GM21737 (cell line): Measurements from ENCODE around the gene POLN.

Experiments used
- ATAC-seq: cut with Tn5 transposase; IDR thresholded peaks from one replicate; pipeline ENCODE4 v1.9.1; 2021; ENCODE audit warnings: mild to moderate bottlenecking, moderate library complexity; ENCODE audit not compliant: unreplicated experiment

The POLN gene

GRCh38 chr4:2062808-2063524 is 179.0 kb downstream of the POLN start:
- no peak for ATAC-seq

GRCh38 chr4:2062168-2062807 is 179.6 kb downstream of the POLN start:
- ATAC-seq, result no peak

DNA sequence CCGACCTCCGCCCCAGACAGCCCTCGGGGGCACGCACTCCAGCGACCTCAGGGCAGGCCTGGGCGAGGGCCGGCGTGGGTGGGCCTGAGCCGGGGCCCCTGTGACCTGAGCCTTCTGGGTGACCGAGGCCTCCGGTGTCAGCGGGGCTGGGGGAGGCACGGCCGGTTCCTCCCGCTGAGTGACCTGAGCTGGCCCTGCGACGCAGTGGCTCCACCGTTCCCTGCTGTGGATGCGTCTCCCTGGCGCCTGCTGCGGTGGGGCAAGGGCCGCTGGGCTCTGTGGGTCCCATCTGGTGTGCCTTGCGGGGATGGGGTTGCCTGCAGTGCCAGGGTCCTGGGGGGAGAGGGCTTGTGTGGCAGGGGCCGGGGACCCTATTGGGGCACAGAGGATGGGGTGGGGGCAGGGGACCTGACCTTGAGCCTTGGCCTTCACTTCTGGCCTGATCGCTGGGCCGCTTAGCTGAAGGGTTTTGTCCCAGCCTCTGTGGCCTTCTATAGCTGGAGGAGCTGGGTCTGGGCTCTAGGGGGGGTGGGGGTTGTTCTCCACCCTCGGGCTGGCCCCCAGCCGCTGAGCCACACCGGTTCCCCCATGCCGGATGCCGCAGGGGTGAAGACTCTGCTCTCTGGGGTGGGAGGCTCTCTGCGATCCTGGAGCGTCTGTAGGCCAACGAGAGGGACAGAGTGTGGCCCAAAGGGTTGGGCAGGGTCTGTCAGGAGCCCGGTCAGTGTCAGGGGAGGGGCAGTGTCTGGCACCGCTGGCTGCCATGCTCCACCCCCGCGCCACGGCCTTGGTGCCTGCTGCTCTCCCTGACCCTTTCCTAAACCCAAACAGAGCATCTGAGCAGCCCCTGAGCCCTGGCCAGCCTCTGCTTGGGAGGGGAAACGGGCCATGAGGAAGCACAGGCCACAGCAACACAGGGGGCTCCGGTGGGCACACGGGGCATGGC is 180.5 kb downstream of the POLN start:
- no peak for ATAC-seq

DNA sequence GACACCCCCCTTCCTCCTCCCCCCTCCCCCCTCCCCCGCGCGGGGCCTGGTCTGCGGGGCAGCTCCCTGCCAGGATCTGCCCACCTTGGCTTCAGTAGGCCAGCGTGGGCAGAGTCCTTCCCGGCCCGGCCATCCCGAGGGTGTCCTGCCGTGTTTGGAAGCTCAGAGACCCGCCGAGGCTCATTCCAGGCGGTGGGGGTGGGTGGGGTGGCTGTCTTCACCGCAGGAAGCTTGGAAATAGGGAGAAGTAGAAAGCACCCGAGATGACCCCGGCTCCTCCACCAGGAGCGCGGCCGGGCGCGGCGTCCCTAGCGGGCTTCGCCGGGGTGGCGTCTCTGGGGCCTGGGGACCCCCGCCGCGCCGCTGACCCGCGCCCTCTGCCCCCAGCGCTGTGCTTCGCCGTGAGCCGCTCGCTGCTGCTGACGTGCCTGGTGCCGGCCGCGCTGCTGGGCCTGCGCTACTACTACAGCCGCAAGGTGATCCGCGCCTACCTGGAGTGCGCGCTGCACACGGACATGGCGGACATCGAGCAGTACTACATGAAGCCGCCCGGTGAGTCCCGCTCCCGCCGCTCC is 181.2 kb downstream of the POLN start:
- ATAC-seq, result no peak

DNA sequence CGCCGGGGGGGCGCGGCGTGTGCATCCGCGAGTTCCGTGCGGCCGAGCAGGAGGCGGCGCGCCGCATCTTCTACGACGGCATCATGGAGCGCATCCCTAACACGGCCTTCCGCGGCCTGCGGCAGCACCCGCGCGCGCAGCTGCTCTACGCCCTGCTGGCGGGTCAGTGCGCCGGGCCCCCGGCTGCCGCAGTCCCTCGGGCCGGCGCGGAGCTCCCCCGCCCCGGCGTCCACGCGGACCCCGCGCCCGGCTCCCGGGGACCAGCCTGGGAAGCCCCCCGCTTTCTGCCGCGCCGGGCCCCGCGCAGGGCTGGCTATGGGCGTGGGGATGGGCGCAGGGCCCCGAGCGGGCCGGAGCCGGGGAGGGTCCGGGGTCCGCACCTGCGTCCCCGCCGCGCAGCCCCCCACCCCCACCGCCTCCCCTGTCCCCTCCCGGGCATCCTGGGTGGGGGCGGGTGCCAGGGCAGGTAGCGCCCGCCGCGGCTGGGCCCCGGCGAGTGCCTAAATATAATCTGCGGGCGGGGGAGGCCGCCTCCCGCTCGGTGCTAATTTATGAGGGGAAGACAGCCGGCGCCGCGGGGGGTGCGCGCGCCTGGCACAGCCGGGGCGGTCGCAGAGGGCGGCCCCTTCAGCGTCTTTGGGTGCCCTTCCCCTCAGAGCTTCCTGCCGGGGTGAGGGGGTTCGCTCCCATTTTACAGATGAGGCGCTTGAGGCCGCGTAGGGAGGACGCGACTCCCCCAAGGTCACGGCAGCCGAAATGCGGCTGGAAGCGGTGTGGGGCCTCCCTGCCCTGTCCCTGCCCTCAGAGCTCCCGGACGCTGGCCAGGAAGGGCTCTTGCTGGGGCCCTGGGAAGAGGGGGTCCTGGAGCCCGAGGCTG is 182.0 kb downstream of the POLN start:
- ATAC-seq, result no peak

DNA sequence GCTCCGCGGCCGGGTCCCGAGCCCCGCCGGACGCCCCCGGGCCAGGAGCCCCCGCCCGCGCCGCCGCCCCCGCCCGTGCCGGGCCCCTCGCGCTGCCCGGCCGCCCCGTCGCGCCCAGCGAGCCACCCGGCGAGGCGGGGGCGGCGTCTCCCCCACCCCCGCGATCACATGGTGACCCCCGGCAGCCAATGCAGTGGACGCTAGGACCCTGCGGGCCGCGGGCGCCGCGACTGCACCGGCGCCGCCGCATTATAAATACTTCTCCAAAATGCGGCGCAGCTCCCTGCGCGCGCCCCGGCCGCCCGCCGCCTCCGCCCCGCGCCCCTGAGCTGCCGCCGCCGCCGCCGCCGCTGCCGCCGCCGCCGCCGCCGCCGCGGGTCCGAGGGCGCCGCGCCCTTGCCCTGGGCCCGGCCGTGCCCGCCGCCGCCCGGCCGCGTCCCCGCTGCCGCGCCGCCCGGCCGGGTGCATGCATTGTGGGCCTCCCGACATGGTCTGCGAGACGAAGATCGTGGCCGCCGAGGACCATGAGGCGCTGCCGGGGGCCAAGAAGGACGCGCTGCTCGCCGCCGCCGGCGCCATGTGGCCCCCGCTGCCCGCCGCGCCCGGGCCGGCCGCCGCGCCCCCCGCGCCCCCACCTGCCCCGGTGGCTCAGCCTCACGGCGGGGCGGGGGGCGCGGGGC is 182.7 kb downstream of the POLN start, which contains the start of gene NAT8L:
Gene NAT8L, plus strand, starts transcription at position 282 of the 680 bp plus-strand sequence. Its CDS starts 185 bp downstream, at position 467.
- ATAC-seq, result no peak

DNA sequence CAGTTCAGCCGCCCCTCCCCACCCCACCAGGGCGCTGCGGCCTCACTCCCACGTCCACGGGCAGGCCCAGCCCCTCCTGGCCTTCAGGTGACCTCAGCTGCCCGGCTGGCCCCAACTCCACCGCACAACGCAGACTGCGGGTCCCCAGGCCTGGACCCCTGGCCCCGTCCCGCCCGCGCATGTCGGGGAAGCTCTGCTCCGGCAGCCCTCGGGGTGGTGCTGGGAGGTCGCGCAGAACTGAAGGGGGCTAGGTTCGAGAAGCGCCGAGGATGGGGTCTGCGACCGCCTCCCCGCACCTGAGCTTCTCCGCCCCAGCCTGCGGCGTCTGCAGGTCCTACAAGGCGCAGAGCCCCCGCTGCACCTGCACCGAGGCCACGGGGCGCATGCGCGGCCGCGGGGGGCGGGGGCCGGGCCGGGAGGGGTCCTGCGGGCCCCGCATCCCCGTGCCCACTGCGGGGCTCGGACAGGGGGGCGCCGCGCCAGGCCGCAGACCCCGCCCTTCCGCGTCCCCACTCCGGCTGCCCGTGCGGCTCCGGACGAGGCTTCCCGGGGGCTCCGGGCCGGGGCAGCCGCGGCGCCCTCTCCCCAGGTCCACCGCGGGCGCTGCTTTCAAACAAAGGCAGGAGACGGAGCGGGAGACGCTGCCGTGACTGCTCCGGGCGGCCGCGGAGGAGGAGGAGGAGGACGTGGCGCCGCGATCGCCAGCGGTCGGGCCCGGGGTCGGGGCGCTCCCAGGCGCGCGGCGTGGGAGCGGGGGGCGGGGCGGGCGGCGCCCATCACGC is 183.5 kb downstream of the POLN start:
- ATAC-seq, result no peak

DNA sequence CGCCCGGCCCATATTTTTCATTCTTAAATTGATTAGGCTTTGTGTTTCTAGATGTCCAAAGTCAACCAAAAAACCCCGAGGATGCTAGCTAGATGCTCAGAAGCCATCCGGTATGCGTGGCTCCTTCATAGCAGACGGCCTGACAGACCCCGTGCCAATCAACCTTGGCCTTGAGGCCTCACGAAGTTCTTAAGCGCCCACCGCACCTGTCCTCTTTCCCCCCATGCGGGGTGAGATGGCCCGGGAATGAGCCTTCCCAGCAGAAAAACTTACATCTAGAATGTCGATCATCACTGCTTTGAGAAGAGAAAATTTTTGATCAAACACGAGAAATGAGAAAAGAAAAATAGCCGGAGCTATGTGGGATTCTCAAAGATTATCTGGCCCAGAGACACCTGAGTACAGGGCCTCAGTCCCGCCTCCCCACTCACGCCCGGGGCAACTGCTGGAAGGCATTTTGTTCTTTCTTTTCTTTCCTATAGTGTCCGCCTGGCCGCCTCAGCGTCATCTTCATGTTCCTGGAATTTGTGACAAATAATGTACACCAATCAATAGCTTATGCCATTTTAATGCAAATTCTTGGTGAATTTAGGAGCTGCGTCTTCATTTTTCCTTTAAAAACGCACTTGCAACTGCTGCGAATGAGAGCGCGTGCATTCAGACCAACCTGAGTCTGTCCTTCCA is 184.4 kb downstream of the POLN start:
- no peak for ATAC-seq

DNA sequence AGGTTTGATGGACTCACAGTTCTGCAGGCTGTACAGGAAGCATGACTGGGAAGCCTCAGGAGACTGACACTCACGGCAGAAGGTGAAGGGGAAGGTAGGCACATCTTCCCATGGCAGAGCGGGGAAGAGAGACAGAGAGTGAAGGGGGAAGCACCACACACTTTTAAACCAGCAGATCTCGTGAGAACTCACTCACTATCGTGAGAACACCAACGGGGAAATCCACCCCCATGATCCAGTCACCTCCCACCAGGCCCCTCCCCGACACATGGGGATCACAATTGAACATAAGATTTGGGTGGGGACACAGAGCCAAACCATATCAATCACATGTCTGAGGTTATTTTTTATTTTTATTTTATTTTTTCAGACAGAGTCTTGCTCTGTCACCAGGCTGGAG is 187.7 kb downstream of the POLN start:
- ATAC-seq, result no peak

DNA sequence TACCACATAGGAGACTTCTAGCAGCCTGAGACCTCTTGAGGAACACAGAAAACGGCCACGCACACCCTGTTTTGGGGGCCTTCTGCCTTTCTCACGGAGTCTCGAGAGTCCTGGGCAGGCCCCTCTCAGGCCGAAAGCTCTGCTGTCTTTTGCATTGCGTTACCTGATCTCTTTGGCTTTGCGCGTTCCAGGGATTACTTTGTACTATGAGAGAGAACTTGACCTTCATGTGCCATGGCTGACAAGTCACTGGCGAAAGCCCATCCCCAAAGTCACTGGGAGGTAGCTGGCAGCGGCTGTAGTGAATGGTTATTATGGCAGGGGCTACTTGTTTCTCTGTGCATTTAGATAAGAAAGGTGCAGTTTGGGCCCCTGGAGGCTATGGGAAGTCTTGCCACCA is 190.8 kb downstream of the POLN start:
- ATAC-seq, result no peak

GRCh38 chr4:2049811-2050210 is 192.1 kb downstream of the POLN start:
- no peak for ATAC-seq

- ATAC-seq, result no peak
These were observed 192.5 kb downstream of the POLN start for GRCh38 chr4:2049381-2049780.

GRCh38 chr4:2048831-2049230 is 193.1 kb downstream of the POLN start:
- ATAC-seq, result no peak

DNA sequence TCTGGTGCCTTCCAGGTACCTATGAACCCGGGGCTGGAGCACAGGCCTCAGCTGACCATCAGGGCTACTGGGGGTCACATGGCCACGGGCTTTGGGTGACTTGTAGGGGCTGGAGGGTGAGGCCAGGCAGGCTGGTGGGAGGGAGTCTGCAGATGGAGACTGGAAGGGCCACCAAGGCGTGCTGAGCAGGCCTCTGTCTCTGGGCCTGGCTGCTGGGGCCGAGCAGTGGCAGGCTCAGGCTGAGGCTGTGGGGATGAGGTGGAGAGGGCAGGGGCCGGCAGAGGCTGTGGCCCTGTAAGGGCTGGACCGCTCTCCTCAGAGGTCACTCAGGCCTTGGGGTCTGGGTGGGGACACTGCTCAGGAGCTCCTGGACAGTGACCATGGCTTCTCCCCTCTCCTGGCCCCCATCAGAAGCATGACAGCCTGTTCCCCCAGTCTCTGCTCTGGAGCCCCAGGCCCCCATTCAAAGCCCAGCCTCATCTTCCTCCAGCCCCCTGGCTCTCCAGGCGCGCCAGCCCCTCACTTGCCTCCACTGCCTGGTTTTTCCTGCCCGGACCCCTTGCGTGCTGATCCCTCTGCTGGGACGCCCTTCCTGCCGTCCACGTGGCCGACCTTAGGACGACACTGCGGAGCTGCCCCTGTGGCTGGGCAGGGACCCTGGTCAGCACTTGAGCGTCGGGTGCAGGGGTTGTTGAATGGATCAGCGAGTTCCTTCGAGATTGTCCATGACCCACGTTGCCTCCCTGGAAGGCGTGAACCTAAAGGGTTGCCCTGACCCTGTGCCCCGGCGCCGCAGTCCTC is 193.9 kb downstream of the POLN start:
- no peak for ATAC-seq

DNA sequence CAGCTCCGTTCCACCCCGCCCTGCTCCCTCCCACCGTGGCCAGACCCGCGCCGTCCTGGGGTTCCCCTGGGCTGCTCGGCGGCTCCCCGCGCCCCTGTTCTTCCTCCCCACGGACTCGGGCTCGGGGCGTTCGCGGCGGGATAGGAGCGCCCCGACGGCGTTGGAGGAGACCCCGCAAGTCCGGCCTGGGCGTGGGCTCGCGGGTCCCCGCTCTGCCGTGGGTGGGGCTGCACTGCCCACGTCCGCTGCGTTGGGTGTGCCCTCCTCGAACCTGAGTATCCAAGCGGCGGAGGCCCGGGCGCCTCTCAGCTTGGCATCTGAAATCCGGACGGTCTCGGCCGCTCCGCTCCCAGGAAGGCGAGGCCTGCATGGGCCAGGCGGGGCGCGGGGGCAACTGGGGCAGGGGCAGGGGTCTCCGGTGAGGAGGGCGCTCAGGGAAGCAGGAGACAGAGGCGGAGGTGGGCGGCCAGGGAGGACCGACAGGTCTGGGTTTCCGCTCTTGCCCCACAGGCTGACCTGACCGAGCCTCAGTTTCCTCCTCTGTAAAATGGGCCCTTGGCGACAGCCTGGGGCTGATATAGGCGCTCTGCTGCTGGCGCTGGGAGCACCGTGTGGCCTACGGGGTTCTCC is 194.8 kb downstream of the POLN start:
- ATAC-seq, result no peak

GRCh38 chr4:2046031-2046961 is 195.6 kb downstream of the POLN start:
- no peak for ATAC-seq
